ENCODE measurements around the gene KRT33B. TPM values are rescaled to one million over a fixed set of nuclear protein-coding genes. Genes with fewer than 3 reads are reported as not detected.

Gene KRT33B
- polyA plus RNA-seq, 3 donors: not detected

DNA sequence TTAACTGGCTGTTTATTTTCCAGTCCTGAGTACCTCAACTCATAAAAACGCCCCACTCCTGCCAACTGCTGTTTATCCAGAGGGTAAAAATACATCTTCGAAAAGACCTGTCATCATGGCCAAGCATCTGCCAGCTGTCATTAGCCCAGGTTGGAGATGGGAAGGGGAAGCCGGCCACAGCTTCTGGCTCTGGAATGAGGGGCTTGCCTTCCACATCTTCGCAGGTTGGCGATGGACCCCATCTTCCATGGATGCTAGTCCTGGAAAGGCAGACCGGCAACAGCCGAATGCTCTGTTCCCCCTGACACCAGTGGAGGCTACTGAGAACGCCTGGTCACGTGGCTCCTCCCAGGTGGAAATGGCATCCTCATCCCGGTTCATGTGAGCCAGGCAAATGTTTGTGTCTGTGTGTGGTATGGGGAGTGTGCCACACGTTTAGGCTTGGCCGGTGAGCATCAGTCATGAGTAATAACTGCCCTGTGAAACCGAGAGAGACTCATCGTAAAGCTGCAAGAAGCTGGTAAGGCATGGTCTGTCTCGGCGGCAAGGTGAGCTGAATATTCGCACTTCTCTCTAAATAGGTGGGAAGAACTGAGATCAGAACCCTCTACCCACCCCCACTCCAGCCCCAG lies 53.7 kb downstream of the KRT33B start:
- Histone ChIP-seq H3K36me3 (replicated peaks in 1 of 2; ENCODE audit: control insufficient read depth in 1 of 2, insufficient read depth in 2 of 2, low read length in 2 of 2) (no peaks in the 10 kb centered on the region), H3K4me3 (replicated peaks in 1 of 3; ENCODE audit: low read depth in 2 of 3, low read length in 3 of 3) (no peak overlapping the region), H3K4me2 (replicated peaks; ENCODE audit: extremely low read depth, low read length, poor library complexity, severe bottlenecking) (no peak overlapping the region), H3K27me3 (ENCODE audit: control insufficient read depth in 2 of 2, insufficient read depth in 2 of 2, low read length in 2 of 2) (no peaks in the 10 kb centered on the region), H3K79me2 (ENCODE audit: insufficient read depth, low read length) (no peaks in the 10 kb centered on the region), H2AFZ (ENCODE audit: insufficient read depth, low read depth, low read length, poor library complexity, severe bottlenecking) (no peak overlapping the region), H3K9me3 (replicated peaks in 1 of 2; ENCODE audit: control insufficient read depth in 1 of 2, insufficient read depth in 1 of 2, low read length in 2 of 2) (peaks cover 7 to 10% of the 10 kb centered on the region in 2 donors), H3K9ac (ENCODE audit: insufficient read depth, low read length, poor library complexity, severe bottlenecking) (no peak overlapping the region), H3K4me1 (ENCODE audit: control insufficient read depth in 1 of 2, insufficient read depth in 2 of 2, low read length in 2 of 2) (no peaks in the 10 kb centered on the region), H3K27ac (ENCODE audit: low read depth in 1 of 2, low read length in 2 of 2) (no peak overlapping the region), H4K20me1 (ENCODE audit: insufficient read depth, low read length) (no peaks in the 10 kb centered on the region)
- Mint-ChIP-seq H3K27me3 (ENCODE audit: low read depth in 3 of 3) (peaks cover 5 to 10% (median 8%) of the 10 kb centered on the region in 3 donors), H3K4me3 (no peak overlapping the region), H3K9me3 (peaks cover 5 to 22% (median 14%) of the 10 kb centered on the region in 7 donors), H3K4me1 (no peaks in the 10 kb centered on the region), H3K27ac (peak overlapping the region in 1 of 7 donors; percentile 50), H3K36me3 (no peaks in the 10 kb centered on the region)
- no peak for DNase-seq
- TF ChIP-seq, protein P1, sequence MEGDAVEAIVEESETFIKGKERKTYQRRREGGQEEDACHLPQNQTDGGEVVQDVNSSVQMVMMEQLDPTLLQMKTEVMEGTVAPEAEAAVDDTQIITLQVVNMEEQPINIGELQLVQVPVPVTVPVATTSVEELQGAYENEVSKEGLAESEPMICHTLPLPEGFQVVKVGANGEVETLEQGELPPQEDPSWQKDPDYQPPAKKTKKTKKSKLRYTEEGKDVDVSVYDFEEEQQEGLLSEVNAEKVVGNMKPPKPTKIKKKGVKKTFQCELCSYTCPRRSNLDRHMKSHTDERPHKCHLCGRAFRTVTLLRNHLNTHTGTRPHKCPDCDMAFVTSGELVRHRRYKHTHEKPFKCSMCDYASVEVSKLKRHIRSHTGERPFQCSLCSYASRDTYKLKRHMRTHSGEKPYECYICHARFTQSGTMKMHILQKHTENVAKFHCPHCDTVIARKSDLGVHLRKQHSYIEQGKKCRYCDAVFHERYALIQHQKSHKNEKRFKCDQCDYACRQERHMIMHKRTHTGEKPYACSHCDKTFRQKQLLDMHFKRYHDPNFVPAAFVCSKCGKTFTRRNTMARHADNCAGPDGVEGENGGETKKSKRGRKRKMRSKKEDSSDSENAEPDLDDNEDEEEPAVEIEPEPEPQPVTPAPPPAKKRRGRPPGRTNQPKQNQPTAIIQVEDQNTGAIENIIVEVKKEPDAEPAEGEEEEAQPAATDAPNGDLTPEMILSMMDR (IDR thresholded peaks at IDR 0.05): no peak
- intact Hi-C loops (cut with micrococcal nuclease): no loop called here
- WGBS (ENCODE audit: insufficient coverage): 91% methylated on average over 12 of the region's 17 CpGs

- Histone ChIP-seq H3K4me2 (replicated peaks; ENCODE audit: extremely low read depth, low read length, poor library complexity, severe bottlenecking) (no peak within 1 kb of the TSS), H3K9ac (ENCODE audit: insufficient read depth, low read length, poor library complexity, severe bottlenecking) (no peak within 1 kb of the TSS), H3K9me3 (replicated peaks in 1 of 2; ENCODE audit: control insufficient read depth in 1 of 2, insufficient read depth in 1 of 2, low read length in 2 of 2) (peaks cover 7 to 8% of the 10 kb centered on the region in 2 donors), H3K4me3 (replicated peaks in 1 of 3; ENCODE audit: low read depth in 2 of 3, low read length in 3 of 3) (no peak within 1 kb of the TSS), H3K4me1 (ENCODE audit: control insufficient read depth in 1 of 2, insufficient read depth in 2 of 2, low read length in 2 of 2) (no peaks in the 10 kb centered on the region), H3K36me3 (replicated peaks in 1 of 2; ENCODE audit: control insufficient read depth in 1 of 2, insufficient read depth in 2 of 2, low read length in 2 of 2) (no peaks in the 10 kb centered on the region), H3K79me2 (ENCODE audit: insufficient read depth, low read length) (no peaks in the 10 kb centered on the region), H3K27ac (ENCODE audit: low read depth in 1 of 2, low read length in 2 of 2) (no peak within 1 kb of the TSS), H3K27me3 (ENCODE audit: control insufficient read depth in 2 of 2, insufficient read depth in 2 of 2, low read length in 2 of 2) (no peaks in the 10 kb centered on the region), H2AFZ (ENCODE audit: insufficient read depth, low read depth, low read length, poor library complexity, severe bottlenecking) (no peak within 1 kb of the TSS), H4K20me1 (ENCODE audit: insufficient read depth, low read length) (no peaks in the 10 kb centered on the region)
- Mint-ChIP-seq H3K9me3 (peaks cover 4 to 20% (median 12%) of the 10 kb centered on the region in 7 donors), H3K4me1 (no peaks in the 10 kb centered on the region), H3K4me3 (no peak within 1 kb of the TSS), H3K27me3 (ENCODE audit: low read depth in 3 of 3) (peaks cover 5 to 10% (median 8%) of the 10 kb centered on the region in 3 donors), H3K36me3 (peaks cover 0 to 2% of the 10 kb centered on the region in 2 donors), H3K27ac (peak within 1 kb of the TSS in 2 of 7 donors; percentile 12 to 50)
- TF ChIP-seq, protein P1 (IDR thresholded peaks at IDR 0.05): no peak
- intact Hi-C loops (cut with micrococcal nuclease): no loop called here
- DNase-seq: no peak
- WGBS (ENCODE audit: insufficient coverage): 91% methylated on average over 20 of the region's 24 CpGs
These were observed 54.3 kb downstream of the KRT33B start, which contains the start of gene KRTAP17-1 for GRCh38 chr17:41315204-41315794. TSS of gene KRTAP17-1 (minus strand) at chr17:41315710. CDS start at chr17:41315650, 60 bp downstream.

Other genes with a start within 250 kb of the KRT33B start
- not detected for gene KRTAP4-12, start 245.6 kb downstream of the KRT33B start, polyA plus RNA-seq
- not detected for gene KRTAP4-6, start 229.3 kb downstream of the KRT33B start, polyA plus RNA-seq
- gene KRTAP4-5, start 220.0 kb downstream of the KRT33B start, polyA plus RNA-seq: not detected
- gene KRTAP4-4, start 209.1 kb downstream of the KRT33B start, polyA plus RNA-seq: not detected
- gene KRTAP4-3, start 201.6 kb downstream of the KRT33B start, polyA plus RNA-seq: not detected
- gene KRTAP4-2, start 191.6 kb downstream of the KRT33B start, polyA plus RNA-seq: not detected
- gene KRTAP4-1, start 184.9 kb downstream of the KRT33B start, polyA plus RNA-seq: not detected
- not detected for gene KRTAP9-1, start 179.9 kb downstream of the KRT33B start, polyA plus RNA-seq
- not detected for gene KRTAP9-2, start 143.2 kb downstream of the KRT33B start, polyA plus RNA-seq
- gene KRTAP9-3, start 137.4 kb downstream of the KRT33B start, polyA plus RNA-seq: not detected
- gene KRTAP9-8, start 131.8 kb downstream of the KRT33B start, polyA plus RNA-seq: not detected
- not detected for gene KRTAP9-4, start 120.1 kb downstream of the KRT33B start, polyA plus RNA-seq
- gene KRTAP9-9, start 114.4 kb downstream of the KRT33B start, polyA plus RNA-seq: not detected
- not detected for gene KRTAP9-6, start 104.4 kb downstream of the KRT33B start, polyA plus RNA-seq
- not detected for gene KRTAP9-7, start 94.1 kb downstream of the KRT33B start, polyA plus RNA-seq
- gene KRTAP29-1, start 67.0 kb downstream of the KRT33B start, polyA plus RNA-seq: not detected
- not detected for gene KRTAP16-1, start 60.5 kb downstream of the KRT33B start, polyA plus RNA-seq
- not detected for gene KRTAP17-1, start 54.1 kb downstream of the KRT33B start, polyA plus RNA-seq
- not detected for gene KRT33A, start 19.0 kb downstream of the KRT33B start, polyA plus RNA-seq
- gene KRT34, start 12.5 kb upstream of the KRT33B start, polyA plus RNA-seq: not detected
- not detected for gene KRT31, start 27.8 kb upstream of the KRT33B start, polyA plus RNA-seq
- not detected for gene KRT37, start 54.8 kb upstream of the KRT33B start, polyA plus RNA-seq
- gene KRT38, start 71.2 kb upstream of the KRT33B start, polyA plus RNA-seq: not detected
- not detected for gene KRT32, start 97.6 kb upstream of the KRT33B start, polyA plus RNA-seq
- gene KRT35, start 111.3 kb upstream of the KRT33B start, polyA plus RNA-seq: not detected
- under 1 TPM; 0.24 to 0.87 (median 0.25) TPM for gene KRT36, start 120.1 kb upstream of the KRT33B start, polyA plus RNA-seq
- not detected for gene KRT13, start 135.8 kb upstream of the KRT33B start, polyA plus RNA-seq
- under 1 TPM in 1 of 3 donors, not detected in 2; 0.03 TPM for gene KRT15, start 149.1 kb upstream of the KRT33B start, polyA plus RNA-seq
- not detected for gene KRT19, start 158.5 kb upstream of the KRT33B start, polyA plus RNA-seq
- gene KRT9, start 202.2 kb upstream of the KRT33B start, polyA plus RNA-seq: not detected
- not detected for gene KRT14, start 217.1 kb upstream of the KRT33B start, polyA plus RNA-seq
- not detected for gene KRT16, start 243.0 kb upstream of the KRT33B start, polyA plus RNA-seq

Data from CD14-positive monocyte (primary cell).